ENCODE results near the gene TMEM256. TPM values are rescaled to one million over a fixed set of nuclear protein-coding genes. Genes with fewer than 3 reads are reported as not detected.

TMEM256 gene
- total and polyA plus RNA-seq, 9 donors = 44.0 to 133 (median 85.2) TPM

DNA sequence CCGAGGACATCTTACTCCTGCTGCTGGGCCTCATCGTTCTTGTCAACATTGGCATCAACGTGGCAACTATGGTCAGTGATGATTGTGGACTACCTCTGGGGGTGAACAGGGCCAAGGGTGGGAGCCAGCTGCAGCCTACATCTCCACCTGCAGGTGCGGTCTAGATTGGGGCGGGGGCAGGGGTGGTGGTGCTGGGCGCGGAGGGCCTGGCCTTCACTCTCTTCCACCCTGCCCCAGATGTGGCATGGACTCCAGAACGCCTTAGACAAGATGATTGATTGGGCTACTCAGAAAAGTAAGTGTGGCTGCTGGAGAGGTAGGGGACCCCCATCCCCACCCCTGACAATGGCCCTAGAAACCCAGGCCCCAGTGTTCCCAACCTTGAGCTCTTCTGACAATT is 21.9 kb upstream of the TMEM256 start:
- no peaks in the 10 kb centered on the region for H3K4me1 ChIP-seq (ENCODE audit: insufficient read depth)
- H3K9me3 ChIP-seq = no peaks in the 10 kb centered on the region
- intact Hi-C loops (cut with DNase I) = no loop called here
- TF ChIP-seq EP300 (IDR thresholded peaks at IDR 0.05) (no peak), POLR2A (IDR thresholded peaks at IDR 0.05) (no peak)
- TF ChIP-seq, protein P1, sequence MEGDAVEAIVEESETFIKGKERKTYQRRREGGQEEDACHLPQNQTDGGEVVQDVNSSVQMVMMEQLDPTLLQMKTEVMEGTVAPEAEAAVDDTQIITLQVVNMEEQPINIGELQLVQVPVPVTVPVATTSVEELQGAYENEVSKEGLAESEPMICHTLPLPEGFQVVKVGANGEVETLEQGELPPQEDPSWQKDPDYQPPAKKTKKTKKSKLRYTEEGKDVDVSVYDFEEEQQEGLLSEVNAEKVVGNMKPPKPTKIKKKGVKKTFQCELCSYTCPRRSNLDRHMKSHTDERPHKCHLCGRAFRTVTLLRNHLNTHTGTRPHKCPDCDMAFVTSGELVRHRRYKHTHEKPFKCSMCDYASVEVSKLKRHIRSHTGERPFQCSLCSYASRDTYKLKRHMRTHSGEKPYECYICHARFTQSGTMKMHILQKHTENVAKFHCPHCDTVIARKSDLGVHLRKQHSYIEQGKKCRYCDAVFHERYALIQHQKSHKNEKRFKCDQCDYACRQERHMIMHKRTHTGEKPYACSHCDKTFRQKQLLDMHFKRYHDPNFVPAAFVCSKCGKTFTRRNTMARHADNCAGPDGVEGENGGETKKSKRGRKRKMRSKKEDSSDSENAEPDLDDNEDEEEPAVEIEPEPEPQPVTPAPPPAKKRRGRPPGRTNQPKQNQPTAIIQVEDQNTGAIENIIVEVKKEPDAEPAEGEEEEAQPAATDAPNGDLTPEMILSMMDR (IDR thresholded peaks at IDR 0.05) = no peak
- 82 to 89% (median 83%) methylated on average over 8 of the region's 8 CpGs for WGBS, 3 donors
- no peak overlapping the region for H3K27ac ChIP-seq
- no peaks in the 10 kb centered on the region for H3K27me3 ChIP-seq
- no peak overlapping the region for H3K4me3 ChIP-seq
- no peak for DNase-seq
- no peaks in the 10 kb centered on the region for H3K36me3 ChIP-seq

GRCh38 chr17:7425316-7425715 is 21.4 kb upstream of the TMEM256 start, which contains the start of gene SPEM2:
Gene SPEM2 (plus strand): TSS chr17:7425616. CDS start chr17:7425689, 73 bp downstream.
- TF ChIP-seq EP300 (IDR thresholded peaks at IDR 0.05) (no peak), POLR2A (IDR thresholded peaks at IDR 0.05) (no peak)
- TF ChIP-seq, protein P1 (IDR thresholded peaks at IDR 0.05) = no peak
- Histone ChIP-seq H3K27ac (no peak within 1 kb of the TSS), H3K36me3 (no peaks in the 10 kb centered on the region), H3K27me3 (no peaks in the 10 kb centered on the region), H3K9me3 (no peaks in the 10 kb centered on the region), H3K4me1 (ENCODE audit: insufficient read depth) (no peaks in the 10 kb centered on the region), H3K4me3 (no peak within 1 kb of the TSS)
- WGBS, 3 donors = 82 to 87% (median 82%) methylated on average over 7 of the region's 7 CpGs
- intact Hi-C loops (cut with DNase I) = no loop called here
- no peak for DNase-seq

GRCh38 chr17:7423679-7424078 is 19.8 kb upstream of the TMEM256 start:
- DNase-seq = no peak
- H3K27ac ChIP-seq = no peak overlapping the region
- H3K36me3 ChIP-seq = no peaks in the 10 kb centered on the region
- H3K4me1 ChIP-seq (ENCODE audit: insufficient read depth) = no peaks in the 10 kb centered on the region
- no peaks in the 10 kb centered on the region for H3K27me3 ChIP-seq
- intact Hi-C loops (cut with DNase I) = no loop called here
- TF ChIP-seq, protein P1 (IDR thresholded peaks at IDR 0.05) = no peak
- TF ChIP-seq POLR2A (IDR thresholded peaks at IDR 0.05) (no peak), EP300 (IDR thresholded peaks at IDR 0.05) (no peak)
- H3K9me3 ChIP-seq = no peaks in the 10 kb centered on the region
- no peak overlapping the region for H3K4me3 ChIP-seq
- WGBS, 3 donors = 26 to 31% (median 28%) methylated on average over 4 of the region's 4 CpGs

DNA sequence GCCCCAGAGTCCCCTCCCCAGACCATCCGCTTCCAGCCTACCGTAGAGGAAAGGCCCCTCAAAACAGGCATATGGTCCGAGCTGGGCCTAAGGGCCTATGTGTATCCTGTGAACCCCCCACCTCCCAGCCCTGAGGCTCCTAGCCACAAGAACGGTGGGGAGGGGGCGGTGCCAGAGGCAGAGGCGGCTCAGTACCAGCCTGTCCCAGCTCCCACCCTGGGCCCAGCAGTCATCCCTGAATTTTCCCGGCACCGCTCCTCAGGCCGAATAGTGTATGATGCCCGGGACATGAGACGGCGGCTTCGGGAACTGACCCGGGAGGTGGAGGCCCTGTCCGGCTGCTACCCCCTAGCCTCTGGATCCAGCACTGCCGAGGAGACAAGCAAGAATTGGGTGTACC is 17.3 kb upstream of the TMEM256 start:
- WGBS, 3 donors = 89 to 93% (median 92%) methylated on average over 16 of the region's 16 CpGs
- Histone ChIP-seq H3K4me1 (ENCODE audit: insufficient read depth) (no peaks in the 10 kb centered on the region), H3K27me3 (no peaks in the 10 kb centered on the region), H3K36me3 (no peaks in the 10 kb centered on the region), H3K27ac (no peak overlapping the region), H3K9me3 (no peaks in the 10 kb centered on the region), H3K4me3 (no peak overlapping the region)
- no peak for DNase-seq
- no peak for TF ChIP-seq POLR2A (IDR thresholded peaks at IDR 0.05)
- TF ChIP-seq, protein P1 (IDR thresholded peaks at IDR 0.05) = no peak
- no peak for TF ChIP-seq EP300 (IDR thresholded peaks at IDR 0.05)
- intact Hi-C loops (cut with DNase I) = no loop called here

Measured in ovary (tissue), 9 donors.